Left lobe of liver (tissue), 2 donors: ENCODE results near the gene SDK2. TPM values are rescaled to one million over a fixed set of nuclear protein-coding genes. Genes with fewer than 3 reads are reported as not detected.

Source experiments
- ATAC-seq: fragments of 200-7000 bp; cut with Tn5 transposase; one replicate; pipeline ENCODE4 v1.9.1; 2020; ENCODE audit warnings: mild to moderate bottlenecking, moderate library complexity
- DNase-seq: peaks from one replicate; pipeline ENCODE4 v3.0.0-alpha.2; 2020; ENCODE audit warnings: low spot score
- total RNA-seq: library from RNA; stranded (reverse); gene quantifications from one replicate; pipeline ENCODE4 v1.2.1, GENCODE V29; 2021
- donor health status: DM: no; HTN: no; CAD: no; lungs with moderate emphysema.
- donor health status: DM: no; HTN: yes; CAD: no.

Gene SDK2
- total RNA-seq, 1 donor from 2014 or later = 0.15 TPM

DNA sequence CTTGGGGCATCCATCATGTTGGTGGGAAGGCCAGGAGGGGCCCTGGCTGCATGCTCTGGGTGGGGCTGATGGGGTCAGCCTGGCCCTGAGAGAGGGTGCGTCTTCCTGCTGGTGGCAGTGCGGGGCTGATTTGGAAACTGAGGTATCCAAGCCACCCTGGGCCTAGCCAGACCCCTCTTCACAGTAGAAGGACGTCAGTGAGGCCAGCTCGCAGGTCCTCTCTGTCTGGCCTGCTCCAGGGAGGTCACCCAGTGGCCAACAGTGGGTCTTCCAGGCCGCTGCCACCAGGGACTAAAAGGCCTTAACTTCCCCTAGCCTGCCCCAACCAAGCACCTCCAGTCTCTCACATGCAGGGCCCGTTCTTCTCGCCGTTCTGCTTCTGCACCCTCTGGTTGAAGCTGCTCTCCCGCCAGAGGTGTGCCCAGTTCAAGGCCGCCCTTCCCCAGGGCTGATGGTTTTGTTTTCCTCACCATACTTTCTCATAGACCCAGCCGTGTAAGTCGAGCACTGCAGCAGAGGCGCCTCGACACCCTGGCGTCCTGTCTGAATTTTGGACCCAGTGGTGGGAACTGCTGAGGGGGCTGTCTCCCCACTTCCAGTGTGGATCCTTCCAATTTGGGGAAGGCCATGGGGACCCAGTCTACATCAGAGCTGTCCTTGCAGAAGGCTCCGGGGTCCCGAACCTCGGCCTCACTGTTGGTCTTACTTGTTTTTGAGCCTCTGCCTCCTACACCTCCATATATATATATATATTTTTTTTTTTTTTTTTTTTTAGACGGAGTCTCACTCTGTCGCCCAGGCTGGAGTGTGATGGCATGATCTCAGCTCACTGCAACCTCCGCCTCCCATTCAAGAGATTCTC lies 289.6 kb downstream of the SDK2 start:
- no peak for ATAC-seq
- DNase-seq = no peak

DNA sequence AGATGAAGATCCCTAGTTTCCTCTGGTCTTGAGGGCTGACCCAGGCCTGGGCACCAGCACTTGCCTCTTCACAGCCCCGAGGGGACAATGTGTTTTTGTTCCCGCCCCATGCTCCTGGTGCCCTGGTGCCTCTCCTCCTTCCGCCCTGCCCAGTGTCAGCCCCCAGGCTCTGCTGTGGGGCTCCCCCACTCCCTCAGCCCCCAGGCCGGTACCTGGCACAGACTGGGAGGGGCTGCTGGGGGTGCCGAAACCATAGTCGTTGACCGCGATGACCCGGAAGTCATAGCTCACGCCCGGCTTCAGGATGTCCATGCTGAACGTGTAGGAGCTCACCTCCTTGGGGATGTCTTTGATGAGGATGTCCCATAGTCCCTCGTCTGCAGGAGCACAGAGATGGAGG lies 292.0 kb downstream of the SDK2 start:
- no peak for DNase-seq
- no peak for ATAC-seq

DNA sequence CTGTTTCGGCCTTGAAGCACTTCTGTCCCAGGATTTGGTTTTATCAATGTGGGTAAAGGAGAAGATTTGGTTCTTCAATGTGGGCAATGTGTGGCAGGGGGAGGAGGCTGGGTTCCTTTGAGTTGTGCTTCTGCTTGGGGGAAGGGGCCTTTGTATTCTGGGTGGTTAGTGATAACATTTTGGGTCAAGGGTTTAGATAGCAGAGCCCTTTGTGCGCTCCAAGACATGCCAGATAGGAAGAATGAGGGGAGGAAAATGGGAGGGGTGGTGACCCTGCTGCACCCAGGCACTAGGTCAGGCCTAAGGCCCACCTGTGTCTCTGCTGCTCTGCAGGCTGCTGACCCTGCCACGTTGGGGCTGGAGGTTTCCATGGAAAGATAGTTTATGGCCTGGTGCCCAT lies 292.5 kb downstream of the SDK2 start:
- no peak for ATAC-seq
- DNase-seq = no peak

DNA sequence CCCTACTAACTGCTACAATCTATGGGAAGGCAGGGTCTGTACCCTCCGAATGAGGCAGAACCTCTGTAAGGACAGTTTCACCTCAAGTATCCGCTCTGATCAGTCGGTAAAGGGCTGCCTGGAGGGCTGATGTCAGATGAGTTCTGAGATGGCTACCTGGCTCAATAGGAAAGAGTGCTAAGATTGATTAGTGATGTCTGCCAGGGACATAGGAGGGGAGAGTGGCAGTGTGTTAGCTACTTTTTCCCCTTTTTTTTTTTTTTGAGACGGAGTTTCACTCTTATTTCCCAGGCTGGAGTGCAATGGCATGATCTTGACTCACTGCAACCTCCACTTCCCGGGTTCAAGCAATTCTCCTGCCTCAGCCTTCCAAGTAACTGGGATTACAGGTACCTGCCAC lies 293.4 kb downstream of the SDK2 start:
- ATAC-seq (no peak), DNase-seq (no peak)

DNA sequence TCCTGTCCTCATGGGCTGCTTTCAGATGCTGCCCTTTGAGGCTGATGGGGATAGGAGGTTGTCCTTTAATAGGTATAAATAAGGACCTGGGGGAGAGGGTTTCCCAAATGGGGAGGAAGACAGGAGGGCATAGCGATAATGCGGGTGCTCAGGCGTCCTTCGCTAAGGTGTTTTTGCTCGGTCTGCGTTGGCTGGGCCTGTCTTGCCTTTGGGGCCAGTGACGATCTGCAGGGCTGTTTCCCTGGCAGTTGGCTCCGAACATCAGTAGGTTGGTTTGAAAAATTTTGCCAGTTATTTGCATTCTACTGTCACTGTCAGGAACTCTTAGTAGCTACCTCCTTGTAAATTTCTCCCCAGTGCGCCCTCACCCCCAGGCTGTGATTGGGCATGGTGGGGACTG lies 294.6 kb downstream of the SDK2 start:
- DNase-seq (no peak), ATAC-seq (no peak)

DNA sequence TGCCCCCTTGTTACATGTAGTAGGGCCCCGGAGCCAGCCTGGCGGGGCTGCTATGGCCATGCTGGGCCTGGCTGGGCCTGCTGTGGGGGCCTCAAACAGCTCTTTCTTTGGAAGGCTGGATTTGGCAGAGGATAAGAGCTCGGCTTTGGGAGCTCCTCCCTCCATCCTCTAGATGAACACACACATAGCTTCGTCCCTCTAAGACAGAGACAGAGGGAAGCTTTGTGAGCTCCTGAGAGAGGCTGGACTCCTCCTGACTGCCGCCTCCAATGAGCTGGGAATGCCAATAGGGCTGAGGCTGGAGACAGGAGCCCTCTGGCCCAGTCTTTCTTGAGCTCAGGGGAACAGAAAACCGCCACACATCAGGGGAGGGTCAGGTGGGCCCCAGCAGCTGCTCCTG lies 295.1 kb downstream of the SDK2 start:
- DNase-seq (no peak), ATAC-seq (no peak)

DNA sequence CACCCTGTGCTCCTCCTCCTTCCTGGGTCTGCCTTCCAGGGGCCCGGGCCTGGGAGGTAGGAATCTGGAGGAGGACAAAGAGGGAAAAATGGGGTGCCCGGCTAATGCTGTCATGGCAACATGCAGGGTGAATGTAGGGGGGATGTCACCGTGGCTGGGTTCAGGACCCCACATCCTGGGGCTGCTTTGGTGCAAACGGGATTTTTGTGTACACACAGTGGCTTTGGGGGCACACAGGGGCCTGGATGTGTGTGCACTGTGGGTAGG lies 295.5 kb downstream of the SDK2 start:
- no peak for ATAC-seq

DNA sequence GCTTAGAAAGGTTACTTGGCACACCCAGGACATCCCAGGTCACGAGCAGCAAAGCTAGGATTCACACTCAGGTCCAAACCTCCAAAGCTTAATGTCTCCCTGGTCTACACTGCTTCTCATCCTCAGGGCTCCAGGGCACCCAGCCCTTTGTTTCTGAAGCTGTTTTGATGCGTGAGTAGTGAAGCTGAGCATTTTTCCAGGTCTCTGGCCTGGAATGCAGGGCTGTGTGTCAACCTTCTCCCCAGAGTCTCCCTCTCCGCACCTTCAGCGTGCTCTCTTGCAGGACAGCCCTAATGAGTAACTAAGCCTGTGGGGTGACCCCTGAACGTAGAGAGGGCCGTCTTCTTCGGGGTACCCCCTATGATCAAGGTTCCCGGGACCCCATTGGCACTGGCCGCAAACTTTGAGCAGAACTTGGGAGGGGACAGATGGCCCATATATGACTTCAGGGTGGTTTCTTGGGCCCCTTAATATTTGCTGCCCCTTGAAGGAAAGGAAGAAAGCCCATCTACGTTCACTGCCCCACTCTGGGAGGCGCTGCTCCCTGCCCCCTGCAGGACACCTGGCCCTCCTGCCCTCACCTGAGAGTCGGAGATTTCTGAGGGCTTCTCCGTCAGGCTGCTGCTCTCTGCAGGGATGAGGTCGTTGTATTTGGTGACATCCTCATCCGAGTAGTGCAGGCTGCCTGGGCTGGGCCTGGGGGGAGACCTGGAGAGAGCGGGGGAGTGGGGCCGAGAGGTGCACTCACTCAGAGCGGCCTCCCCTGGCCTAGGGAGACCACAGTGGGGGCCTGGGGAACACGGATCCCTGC lies 296.0 kb downstream of the SDK2 start:
- ATAC-seq (no peak), DNase-seq (no peak)

More for the DNA sequence above, 295.5 kb downstream of the SDK2 start:
- DNase-seq = no peak

DNA sequence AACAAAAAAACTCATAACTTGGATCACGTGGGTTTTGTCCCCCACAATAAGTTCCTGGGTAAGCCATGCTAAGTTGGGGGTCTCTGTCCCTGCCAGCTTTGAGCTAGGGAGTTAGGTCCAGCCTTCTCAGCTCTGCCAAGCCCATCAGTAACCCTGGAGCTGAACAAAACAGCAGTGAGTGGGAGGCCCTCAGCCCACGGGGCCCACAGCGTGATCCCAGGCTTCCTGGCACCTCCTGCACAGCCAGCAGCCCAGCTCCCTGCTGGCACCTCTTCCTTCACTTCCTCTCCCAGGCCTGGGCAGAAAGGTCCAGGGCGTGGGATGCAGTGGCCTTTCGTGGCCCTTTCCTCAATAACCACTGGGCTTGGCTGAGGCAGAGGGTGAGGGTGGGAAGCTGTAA lies 296.9 kb downstream of the SDK2 start:
- no peak for DNase-seq
- ATAC-seq = no peak

DNA sequence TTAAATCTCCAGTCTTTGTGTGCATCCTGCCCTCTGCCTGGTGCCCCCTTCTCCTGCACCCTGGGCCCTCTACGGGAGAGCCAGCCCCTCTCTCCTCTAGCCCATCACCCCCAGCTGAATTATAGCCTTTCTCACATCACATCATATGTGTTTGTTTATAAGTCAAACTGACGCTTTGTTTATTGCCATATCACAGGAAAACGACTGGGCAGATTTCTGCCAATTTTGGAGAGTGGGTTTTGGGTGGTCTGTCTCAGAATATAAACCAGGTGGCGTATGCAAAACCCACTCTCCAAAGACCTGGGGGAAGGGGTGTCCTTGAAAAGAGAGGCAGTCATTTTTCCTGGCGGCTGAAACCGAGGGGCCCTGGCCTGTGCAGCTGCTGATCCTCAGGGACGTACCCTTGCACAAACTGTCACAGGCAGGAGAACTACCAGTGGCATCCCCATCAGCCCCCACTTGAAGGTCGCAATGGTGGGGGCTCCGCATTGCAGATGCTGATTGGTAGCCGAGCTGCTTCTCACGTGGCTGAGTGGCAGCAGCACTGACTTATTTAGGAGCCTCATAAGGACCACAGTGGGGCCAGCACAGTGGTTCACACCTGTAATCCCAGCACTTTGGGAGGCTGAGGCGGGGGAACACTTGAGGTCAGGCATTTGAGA lies 297.6 kb downstream of the SDK2 start:
- ATAC-seq = no peak
- DNase-seq = no peak

DNA sequence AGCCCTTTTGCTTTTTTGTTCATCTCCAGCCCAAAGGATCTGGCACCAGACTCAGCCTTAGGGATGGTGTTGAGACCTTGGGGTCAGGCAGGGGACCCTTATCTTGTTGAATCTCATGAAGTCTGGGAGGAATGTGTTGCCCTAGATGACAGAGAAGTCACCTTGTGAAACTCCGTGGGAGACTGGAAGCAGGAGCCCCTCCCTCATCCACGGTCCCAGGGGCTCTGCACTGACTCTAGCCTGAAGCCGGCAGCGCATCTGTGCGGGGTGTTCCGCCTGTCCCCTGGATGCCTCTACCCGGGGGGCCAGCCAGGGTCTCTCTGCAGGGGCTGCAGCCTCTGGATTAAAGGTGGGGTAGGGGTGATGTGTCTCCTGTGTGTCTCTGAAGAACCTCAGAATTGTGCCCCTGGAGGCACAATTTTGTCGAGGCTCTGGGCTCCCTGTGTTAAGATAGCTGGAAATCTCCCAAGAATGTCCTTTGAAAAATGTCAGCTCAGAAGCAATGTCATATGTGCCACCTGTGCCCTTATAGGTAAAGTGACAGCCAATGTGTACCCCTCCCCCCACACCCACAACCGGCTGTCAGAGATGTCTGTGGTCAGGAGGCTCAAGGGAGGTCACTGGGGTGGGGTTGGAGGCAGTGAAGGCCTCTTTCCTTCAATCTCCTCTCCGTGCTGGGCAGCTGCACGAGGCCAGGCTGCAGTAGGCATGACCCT lies 300.3 kb downstream of the SDK2 start:
- DNase-seq = no peak
- no peak for ATAC-seq

DNA sequence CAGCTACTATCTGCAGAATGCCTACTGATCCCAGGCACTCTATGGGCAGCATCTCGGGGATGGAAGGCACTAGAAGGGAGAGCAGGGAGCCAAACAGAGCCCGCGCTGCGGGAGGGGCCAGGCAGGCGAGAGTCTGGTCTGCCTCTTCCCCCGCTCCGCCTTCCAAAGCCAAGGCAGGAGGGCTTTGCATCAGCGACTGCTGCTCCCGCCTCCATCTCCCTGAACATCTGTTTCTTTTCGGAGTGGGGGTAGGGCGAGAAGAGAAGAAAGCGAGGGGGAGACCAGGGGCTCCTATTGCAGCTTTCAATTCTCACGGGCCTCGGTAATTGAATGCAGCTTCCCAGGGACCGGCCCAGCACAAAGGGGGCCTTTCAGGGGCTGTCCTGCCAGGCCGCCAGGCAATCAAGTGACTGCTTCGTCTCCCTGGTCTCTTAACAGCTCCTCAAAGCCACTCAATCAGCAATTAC lies 301.0 kb downstream of the SDK2 start:
- DNase-seq (no peak), ATAC-seq (no peak)

DNA sequence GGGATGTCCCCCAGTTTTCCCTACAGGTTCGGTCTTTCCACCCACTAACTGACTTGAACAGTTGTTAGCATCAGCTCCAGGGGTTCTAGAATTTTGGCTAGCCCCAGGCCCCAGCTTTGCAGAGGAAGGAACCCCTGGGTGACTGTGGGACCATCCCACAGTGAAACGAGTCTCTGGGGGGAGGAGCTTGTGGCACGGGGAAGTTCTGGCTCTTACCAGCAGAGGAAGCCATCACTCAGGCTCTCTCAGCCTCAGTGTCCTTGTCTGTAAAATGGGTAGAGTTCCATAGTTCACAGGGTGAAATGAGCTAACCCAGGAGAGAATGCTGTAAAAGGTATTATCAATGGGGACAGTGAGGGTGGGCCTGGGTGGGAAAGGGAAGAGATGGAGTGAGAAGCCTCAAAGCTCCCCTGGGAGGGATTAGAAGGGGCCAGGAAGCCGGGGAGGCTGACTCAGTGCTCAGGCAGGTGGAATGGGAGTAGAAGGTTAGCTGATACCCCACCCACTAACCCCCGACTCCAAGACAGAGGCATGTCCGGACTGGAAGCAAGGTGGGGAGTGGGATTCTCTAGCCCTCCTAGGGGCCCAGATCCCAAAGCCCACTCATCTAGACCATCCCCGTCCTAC lies 301.6 kb downstream of the SDK2 start:
- ATAC-seq (no peak), DNase-seq (no peak)

DNA sequence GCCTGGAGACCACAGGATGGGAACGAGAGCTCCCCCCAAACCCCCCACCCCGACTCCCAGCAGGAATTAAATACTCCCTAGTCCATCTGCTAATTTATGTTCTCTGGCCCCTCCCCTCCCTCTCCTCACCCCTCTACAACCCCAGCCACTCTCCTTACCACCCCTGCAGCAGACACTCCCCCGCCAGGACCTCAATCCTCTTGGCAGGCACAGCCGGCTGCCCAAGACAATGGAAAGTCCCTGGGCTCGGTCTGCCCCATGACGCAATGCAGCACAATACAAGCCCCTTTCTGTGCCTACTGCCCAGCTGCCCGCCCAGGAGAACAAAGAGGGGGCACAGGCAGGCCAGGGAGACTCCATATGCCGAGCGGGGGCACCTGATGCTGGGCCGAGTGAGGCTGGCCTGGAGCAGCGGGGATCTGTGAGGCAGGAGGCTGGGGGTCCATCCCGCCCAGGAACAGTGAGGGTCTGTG lies 302.2 kb downstream of the SDK2 start:
- DNase-seq = no peak
- ATAC-seq = peak; percentile 13

DNA sequence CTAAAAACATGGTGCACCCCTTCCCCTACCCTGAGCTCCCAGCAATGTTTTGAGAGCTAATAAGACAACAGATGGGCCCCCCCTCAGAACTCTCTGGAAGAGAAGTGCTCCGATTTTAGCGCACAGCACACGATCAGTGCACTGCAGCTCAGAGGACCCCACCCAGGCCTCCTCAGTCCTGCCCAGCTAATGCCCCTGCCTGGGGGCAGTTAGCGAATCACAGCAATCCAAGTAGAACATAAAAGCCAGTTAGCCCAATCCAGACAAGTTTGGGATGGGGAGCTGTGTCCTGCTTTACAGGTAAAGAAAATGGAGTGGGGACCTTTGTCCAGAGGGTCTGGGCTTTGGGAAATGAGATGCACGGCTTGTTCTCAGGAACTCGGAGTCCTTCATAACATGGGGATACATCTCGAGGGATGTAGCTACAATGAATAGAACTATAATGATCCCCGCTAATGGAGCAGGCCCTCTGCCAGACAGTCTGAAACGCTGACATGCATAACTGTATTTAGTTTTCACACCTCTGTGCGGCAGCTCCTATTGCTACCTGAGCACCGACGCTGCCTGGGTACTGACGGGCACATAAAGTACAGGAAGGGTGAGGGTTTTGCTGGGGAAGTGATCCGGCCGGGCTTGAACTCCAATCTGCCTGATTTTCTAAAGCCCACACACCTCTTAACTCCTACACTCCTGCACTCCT lies 302.7 kb downstream of the SDK2 start:
- DNase-seq (no peak), ATAC-seq (no peak)

DNA sequence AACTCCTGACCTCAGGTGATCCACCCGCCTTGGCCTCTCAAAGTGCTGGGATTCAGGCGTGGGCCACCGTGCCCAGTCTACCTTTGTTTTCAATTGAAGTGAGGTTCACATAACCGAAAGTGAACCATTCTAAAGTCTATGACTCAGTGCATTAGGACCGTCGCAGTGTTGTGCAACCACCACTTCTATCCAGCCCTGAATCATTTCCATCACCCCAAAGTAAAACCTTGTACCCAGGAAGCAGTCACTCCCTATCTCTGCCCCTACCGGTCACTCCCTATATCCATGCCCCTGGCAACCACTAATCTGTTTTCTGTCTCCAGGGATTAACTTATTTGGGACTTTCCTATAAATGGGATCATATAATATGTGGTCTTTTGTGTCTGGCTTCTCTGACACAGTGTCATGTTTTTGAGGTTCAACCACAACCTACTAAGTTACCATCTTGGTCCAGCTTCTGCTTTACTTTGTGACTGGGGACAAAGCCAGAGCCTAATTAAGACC lies 304.1 kb downstream of the SDK2 start:
- no peak for DNase-seq
- ATAC-seq = no peak

DNA sequence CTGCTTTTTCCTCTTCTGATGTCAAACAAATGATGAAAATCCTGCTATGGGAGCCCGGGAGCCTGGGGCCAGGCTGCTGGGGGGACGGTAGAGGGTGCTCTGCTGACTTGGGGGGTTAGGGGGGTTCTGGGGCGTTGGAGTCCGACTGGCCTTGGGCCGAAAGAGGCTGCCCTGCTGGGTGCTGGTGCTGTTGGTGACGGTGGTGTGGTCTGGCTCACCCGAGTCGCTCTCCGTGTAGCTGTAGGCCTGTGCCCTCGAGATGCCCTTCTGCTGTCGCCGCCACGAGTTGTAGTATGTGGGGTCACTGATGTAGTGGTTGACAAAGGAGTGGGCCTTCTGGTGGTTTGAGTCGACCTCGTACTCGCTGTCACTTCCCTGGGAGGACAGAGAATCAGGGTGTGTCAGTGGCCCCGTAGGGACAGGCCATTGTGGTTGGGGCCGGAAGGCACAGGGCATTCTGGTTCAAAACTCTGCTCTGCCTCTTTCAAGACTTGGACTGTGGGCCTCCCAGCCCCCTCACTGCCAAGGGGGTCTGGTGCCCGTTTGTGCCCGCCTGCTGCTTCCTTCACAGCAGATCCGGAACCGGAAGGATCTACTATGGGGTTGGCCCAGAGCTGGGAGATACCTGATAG lies 305.6 kb downstream of the SDK2 start:
- no peak for DNase-seq
- no peak for ATAC-seq

DNA sequence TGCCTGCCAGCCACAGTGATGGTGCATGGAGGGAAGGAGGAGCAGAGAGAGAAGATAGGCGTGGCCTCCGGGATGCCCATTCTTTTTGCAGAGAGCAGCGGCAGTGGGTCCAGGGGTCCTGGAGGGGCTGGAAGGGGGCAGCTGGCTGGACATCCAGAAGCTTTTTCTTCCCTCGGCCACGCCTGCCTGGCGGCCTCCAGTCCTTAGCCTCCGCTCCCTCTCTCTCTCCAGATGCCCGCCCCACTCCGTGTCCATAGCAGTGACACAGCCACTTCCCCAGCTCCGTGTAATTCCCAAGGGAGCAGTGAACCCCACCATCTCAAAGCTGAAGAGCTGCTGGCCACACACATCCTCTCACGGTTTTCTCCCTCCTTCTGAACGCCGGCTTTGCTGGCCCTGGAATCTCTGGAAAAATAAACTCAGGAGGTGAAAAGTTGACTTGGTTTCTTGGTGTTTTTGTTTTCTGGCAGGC lies 306.2 kb downstream of the SDK2 start:
- no peak for DNase-seq
- no peak for ATAC-seq

DNA sequence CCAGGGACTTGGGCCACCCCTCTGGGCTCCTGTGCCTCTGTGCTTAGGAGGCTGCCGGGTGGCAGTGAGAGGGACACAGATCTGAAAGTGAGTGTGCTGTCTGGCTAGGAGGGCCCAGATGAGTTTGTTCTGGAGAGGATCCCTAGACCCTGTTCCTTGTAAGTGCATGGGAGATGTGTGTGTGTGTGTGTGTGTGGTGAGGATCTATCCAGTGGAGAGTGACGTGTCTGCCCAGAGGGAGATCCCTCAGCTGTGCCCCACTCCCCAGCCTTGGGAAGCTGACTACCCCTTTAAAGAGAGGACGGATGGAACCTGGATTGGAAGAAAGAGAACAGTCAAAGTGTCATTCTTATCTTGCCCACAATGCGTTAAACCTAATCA lies 306.9 kb downstream of the SDK2 start:
- DNase-seq (no peak), ATAC-seq (no peak)
